CD4-positive, alpha-beta memory T cell (primary cell): ENCODE results near the gene PCDHGB7. TPM values are rescaled to one million over a fixed set of nuclear protein-coding genes. Genes with fewer than 3 reads are reported as not detected.
"Not testable (repeated sequence)": the region's sequence is repeated elsewhere in the genome, so short reads cannot be mapped to it uniquely, and the experiment has no call there.

Experiments
- CTCF ChIA-PET: fragments of 350-600 bp; sonication (Branson Sonifier 250); formaldehyde crosslinking; loops from one replicate; lab custom pipeline; 2021; ENCODE audit warnings: inconsistent platforms; ENCODE audit not compliant: partially characterized antibody; lab: Charles Lee
- POLR2A ChIA-PET: fragments of 350-600 bp; sonication (Branson Sonifier 250); formaldehyde crosslinking; loops from one replicate; lab custom pipeline; 2021; ENCODE audit not compliant: partially characterized antibody; lab: Charles Lee
- DNase-seq, 5 donors: peaks; one replicate each; pipeline versions ENCODE4 v3.0.0 to v3.0.0-alpha.2; 2020 to 2022; ENCODE audit warnings: mixed read lengths in 1 of 5
- H3K27ac ChIP-seq: one replicate; pipeline ENCODE4 v1.7.0; 2013; ENCODE audit warnings: low read depth, low read length
- H3K27me3 ChIP-seq: 2 replicates; pipeline ENCODE4 v1.7.0; 2013; ENCODE audit warnings: mild to moderate bottlenecking, low read length, moderate library complexity; ENCODE audit not compliant: insufficient read depth
- H3K36me3 ChIP-seq: 2 replicates; pipeline ENCODE4 v1.7.0; 2013; ENCODE audit warnings: mild to moderate bottlenecking, low read length, moderate library complexity; ENCODE audit not compliant: insufficient read depth
- H3K4me1 ChIP-seq: 2 replicates; pipeline ENCODE4 v1.7.0; 2013; ENCODE audit warnings: mild to moderate bottlenecking, low read length, moderate library complexity; ENCODE audit not compliant: insufficient read depth
- H3K4me3 ChIP-seq, 2 donors: one replicate each; pipeline ENCODE4 v1.7.0; 2013; ENCODE audit warnings: low read length in 2 of 2, mild to moderate bottlenecking in 1 of 2
- H3K9me3 ChIP-seq, 2 donors: one replicate each; pipeline ENCODE4 v1.7.0; 2013; ENCODE audit warnings: low read length in 2 of 2, control low read depth in 1 of 2; ENCODE audit not compliant: control insufficient read depth in 1 of 2
- H3K27ac Mint-ChIP-seq, 7 donors: one replicate each; pipeline ENCODE4 v1.8.0; 2020 to 2021; ENCODE audit warnings: mixed read lengths in 7 of 7, mild to moderate bottlenecking in 6 of 7, inconsistent platforms in 3 of 7, moderate library complexity in 3 of 7
- H3K27me3 Mint-ChIP-seq, 2 donors: one replicate each; pipeline ENCODE4 v1.8.0; 2020 to 2021; ENCODE audit warnings: mixed read lengths in 2 of 2
- H3K36me3 Mint-ChIP-seq, 2 donors: one replicate each; pipeline ENCODE4 v1.8.0; 2020 to 2021; ENCODE audit warnings: mixed read lengths in 2 of 2, inconsistent platforms in 1 of 2, mild to moderate bottlenecking in 1 of 2
- H3K4me1 Mint-ChIP-seq, 4 donors: one replicate each; pipeline ENCODE4 v1.8.0; 2020 to 2021; ENCODE audit warnings: mixed read lengths in 4 of 4, mild to moderate bottlenecking in 1 of 4
- H3K4me3 Mint-ChIP-seq, 8 donors: one replicate each; pipeline ENCODE4 v1.8.0; 2020 to 2021; ENCODE audit warnings: mixed read lengths in 8 of 8, mild to moderate bottlenecking in 7 of 8, moderate library complexity in 6 of 8, inconsistent platforms in 3 of 8
- H3K9me3 Mint-ChIP-seq, 8 donors: one replicate each; pipeline ENCODE4 v1.8.0; 2020 to 2021; ENCODE audit warnings: mixed read lengths in 8 of 8, mild to moderate bottlenecking in 5 of 8, inconsistent platforms in 3 of 8, moderate library complexity in 1 of 8
- intact Hi-C: fragments of 100-400 bp; cut with micrococcal nuclease; formaldehyde crosslinking; loops from one replicate; pipeline ENCODE4 v1.15.1; 2023
- polyA plus RNA-seq, 2 donors: library from polyadenylated mRNA; unstranded; fragments of 300-500 nt; fragmentation: Illumina TruSeq; gene quantifications; one replicate each; pipeline ENCODE4 v1.2.3, GENCODE V29; 2021
- total RNA-seq, 2 experiments: library from RNA; stranded (reverse); gene quantifications; one replicate each; pipeline ENCODE4 v1.2.3, GENCODE V29; 2021

The PCDHGB7 gene
- total RNA-seq = under 1 TPM; 0.32 to 0.33 TPM
- polyA plus RNA-seq = under 1 TPM in 1 of 2 donors, not detected in 1; 0.03 TPM

GRCh38 chr5:141417494-141418172 is at the start of gene PCDHGB7:
Gene PCDHGB7 (plus strand): TSS chr5:141417677. CDS start chr5:141417860, 183 bp downstream.
- ChIA-PET CTCF (interaction anchor here (1.0 to 3.1 kb wide), 7 partner anchors 12 to 146 kb away, joined by 3 to 9 read pairs (median 6); partner anchors contain the start of gene PCDHGA12), POLR2A (interaction anchor here (2.1 kb wide), 1 partner anchor 98 kb away, joined by 4 read pairs; no protein-coding TSS in a partner anchor)
- not testable (repeated sequence) for H3K36me3 ChIP-seq, H3K9me3 ChIP-seq, H3K4me3 ChIP-seq, H3K27ac ChIP-seq, DNase-seq
- Mint-ChIP-seq H3K27me3 (peaks cover 43 to 69% of the 10 kb centered on the region in 2 donors), H3K4me3 (peak within 1 kb of the TSS; percentile 61 to 79 (median 69)), H3K9me3 (peaks cover 6 to 70% (median 62%) of the 10 kb centered on the region in 8 donors), H3K27ac (peak within 1 kb of the TSS in 3 of 7 donors; percentile 32 to 70 (median 66)), H3K4me1 (peaks cover 12 to 24% (median 16%) of the 10 kb centered on the region in 4 donors), H3K36me3 (peaks cover 23 to 33% of the 10 kb centered on the region in 2 donors)
- intact Hi-C loops = loop anchor here (10.0 kb wide), 1 partner anchor 93 kb away; the partner anchor contains the start of gene TAF7
- H3K27me3 ChIP-seq = peaks cover 48% of the 10 kb centered on the region
- peaks cover 16% of the 10 kb centered on the region for H3K4me1 ChIP-seq

- Histone ChIP-seq H3K27me3 (peaks cover 20% of the 10 kb centered on the region), H3K27ac (no peak within 1 kb of the TSS), H3K4me1 (peaks cover 6% of the 10 kb centered on the region), H3K9me3 (no peaks in the 10 kb centered on the region), H3K36me3 (no peaks in the 10 kb centered on the region), H3K4me3 (peak within 1 kb of the TSS in 1 of 2 donors; percentile 15)
- peaks cover 4 to 11% (median 8%) of the 10 kb centered on the region in 4 donors for H3K4me1 Mint-ChIP-seq
- peak within 1 kb of the TSS in 1 of 7 donors; percentile 68 for H3K27ac Mint-ChIP-seq
- peaks cover 43 to 46% of the 10 kb centered on the region in 2 donors for H3K27me3 Mint-ChIP-seq
- ChIA-PET CTCF (interaction anchor here (1.1 to 2.5 kb wide), 9 partner anchors 10 to 197 kb away, joined by 3 to 17 read pairs (median 7); partner anchors contain the start of gene PCDHGB4), POLR2A (interaction anchor here (0.7 to 0.9 kb wide), 2 partner anchors 50 to 194 kb away, joined by 3 to 4 read pairs; partner anchors contain the start of gene TAF7)
- DNase-seq = peak in 4 of 5 donors; percentile 30 to 49 (median 37)
- intact Hi-C loops = loop anchor here (1.0 kb wide), 2 partner anchors 142 to 194 kb away; no protein-coding TSS in a partner anchor
- peaks cover 7 to 8% of the 10 kb centered on the region in 2 donors for H3K36me3 Mint-ChIP-seq
- H3K4me3 Mint-ChIP-seq = peak within 1 kb of the TSS; percentile 69 to 89 (median 83)
- peaks cover 2 to 76% (median 53%) of the 10 kb centered on the region in 8 donors for H3K9me3 Mint-ChIP-seq
These were observed 47.3 kb upstream of the PCDHGB7 start, which contains the start of gene PCDHGB3 for GRCh38 chr5:141369994-141370848. Gene PCDHGB3 (plus strand): TSS chr5:141370242. CDS start chr5:141370395, 153 bp downstream.

GRCh38 chr5:141371572-141372475 is 45.7 kb upstream of the PCDHGB7 start:
- H3K9me3 Mint-ChIP-seq = peaks cover 0 to 69% (median 50%) of the 10 kb centered on the region in 8 donors

GRCh38 chr5:141373673-141374317 is 43.7 kb upstream of the PCDHGB7 start, which contains the start of gene PCDHGA6:
Gene PCDHGA6 (plus strand): TSS chr5:141373891. CDS start chr5:141374084, 193 bp downstream.
- Histone ChIP-seq H3K27ac (no peak within 1 kb of the TSS), H3K4me3 (no peak within 1 kb of the TSS), H3K9me3 (no peaks in the 10 kb centered on the region), H3K4me1 (peaks cover 6% of the 10 kb centered on the region), H3K36me3 (no peaks in the 10 kb centered on the region), H3K27me3 (peaks cover 9% of the 10 kb centered on the region)
- Mint-ChIP-seq H3K27me3 (peaks cover 34 to 36% of the 10 kb centered on the region in 2 donors), H3K27ac (no peak within 1 kb of the TSS), H3K36me3 (peaks cover 6 to 7% of the 10 kb centered on the region in 2 donors), H3K4me3 (peak within 1 kb of the TSS in 7 of 8 donors; percentile 12 to 64 (median 61)), H3K9me3 (peaks cover under 1 to 82% (median 51%) of the 10 kb centered on the region in 8 donors), H3K4me1 (peaks cover 4 to 11% (median 8%) of the 10 kb centered on the region in 4 donors)
- ChIA-PET POLR2A (no interaction called here), CTCF (interaction anchor here (0.9 to 2.2 kb wide), 4 partner anchors 39 to 193 kb away, joined by 3 to 8 read pairs (median 4); partner anchors contain the start of genes PCDHGA1 and PCDHGA10)
- intact Hi-C loops = no loop called here
- DNase-seq = no peak

More at GRCh38 chr5:141371572-141372475, 45.7 kb upstream of the PCDHGB7 start:
- Mint-ChIP-seq H3K36me3 (peaks cover 6 to 7% of the 10 kb centered on the region in 2 donors), H3K27me3 (peaks cover 41 to 42% of the 10 kb centered on the region in 2 donors), H3K4me3 (no peak overlapping the region), H3K27ac (peak overlapping the region in 1 of 7 donors; percentile 13), H3K4me1 (peaks cover 4 to 11% (median 8%) of the 10 kb centered on the region in 4 donors)
- ChIA-PET POLR2A (no interaction called here), CTCF (interaction anchor here (1.0 to 2.5 kb wide), 3 partner anchors 8 to 153 kb away, joined by 3 to 17 read pairs (median 3); no protein-coding TSS in a partner anchor)
- intact Hi-C loops = no loop called here
- H3K9me3 ChIP-seq = no peaks in the 10 kb centered on the region
- no peak overlapping the region for H3K27ac ChIP-seq
- peaks cover 6% of the 10 kb centered on the region for H3K4me1 ChIP-seq
- no peaks in the 10 kb centered on the region for H3K36me3 ChIP-seq
- no peak for DNase-seq
- H3K27me3 ChIP-seq = peaks cover 18% of the 10 kb centered on the region
- no peak overlapping the region for H3K4me3 ChIP-seq

GRCh38 chr5:141374627-141375026 is 42.9 kb upstream of the PCDHGB7 start:
- peak overlapping the region in 2 of 8 donors; percentile 9 to 33 for H3K4me3 Mint-ChIP-seq
- no peaks in the 10 kb centered on the region for H3K9me3 ChIP-seq
- no peak for DNase-seq
- H3K4me1 ChIP-seq = peaks cover 6% of the 10 kb centered on the region
- H3K36me3 Mint-ChIP-seq = peaks cover 6 to 7% of the 10 kb centered on the region in 2 donors
- POLR2A ChIA-PET = no interaction called here
- peaks cover 3 to 9% (median 8%) of the 10 kb centered on the region in 4 donors for H3K4me1 Mint-ChIP-seq
- CTCF ChIA-PET = interaction anchor here (1.5 to 2.2 kb wide), 2 partner anchors 149 to 192 kb away, joined by 4 to 8 read pairs; no protein-coding TSS in a partner anchor
- no peak overlapping the region for H3K27ac ChIP-seq
- H3K4me3 ChIP-seq = no peak overlapping the region
- no peak overlapping the region for H3K27ac Mint-ChIP-seq
- H3K9me3 Mint-ChIP-seq = peaks cover 2 to 82% (median 54%) of the 10 kb centered on the region in 8 donors
- intact Hi-C loops = no loop called here
- H3K27me3 Mint-ChIP-seq = peaks cover 36 to 38% of the 10 kb centered on the region in 2 donors
- no peaks in the 10 kb centered on the region for H3K36me3 ChIP-seq
- peaks cover 9% of the 10 kb centered on the region for H3K27me3 ChIP-seq
